GM18519 (cell line): ENCODE measurements around the gene STAC3.
A peak's percentile ranks its signal among the peaks of the same experiment; 100 is the strongest.

Experiments
- ATAC-seq: cut with Tn5 transposase; IDR thresholded peaks from one replicate; pipeline ENCODE4 v1.9.1; 2021; ENCODE audit warnings: mild to moderate bottlenecking, moderate library complexity; ENCODE audit not compliant: unreplicated experiment, low FRiP score

STAC3 gene

DNA sequence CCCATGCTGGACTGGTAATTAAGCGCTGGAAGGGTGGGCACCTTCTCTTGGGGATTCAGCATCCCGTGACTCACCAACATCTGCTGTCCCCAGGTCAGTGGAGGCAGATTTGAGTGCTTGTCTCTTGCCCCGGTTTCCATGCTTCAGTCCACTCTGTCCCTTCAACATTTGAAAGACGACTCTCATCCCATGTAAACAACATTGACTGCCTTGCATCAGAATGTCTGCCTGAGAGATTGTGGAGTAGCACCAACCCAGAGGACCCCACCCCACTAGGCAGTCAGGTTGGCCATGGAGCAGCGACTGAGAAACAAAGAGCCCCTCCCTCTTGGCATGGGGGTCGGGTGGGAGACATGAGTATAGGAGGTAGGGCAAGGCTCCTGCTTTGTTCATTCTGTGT lies 4.9 kb upstream of the STAC3 start:
- ATAC-seq: no peak

DNA sequence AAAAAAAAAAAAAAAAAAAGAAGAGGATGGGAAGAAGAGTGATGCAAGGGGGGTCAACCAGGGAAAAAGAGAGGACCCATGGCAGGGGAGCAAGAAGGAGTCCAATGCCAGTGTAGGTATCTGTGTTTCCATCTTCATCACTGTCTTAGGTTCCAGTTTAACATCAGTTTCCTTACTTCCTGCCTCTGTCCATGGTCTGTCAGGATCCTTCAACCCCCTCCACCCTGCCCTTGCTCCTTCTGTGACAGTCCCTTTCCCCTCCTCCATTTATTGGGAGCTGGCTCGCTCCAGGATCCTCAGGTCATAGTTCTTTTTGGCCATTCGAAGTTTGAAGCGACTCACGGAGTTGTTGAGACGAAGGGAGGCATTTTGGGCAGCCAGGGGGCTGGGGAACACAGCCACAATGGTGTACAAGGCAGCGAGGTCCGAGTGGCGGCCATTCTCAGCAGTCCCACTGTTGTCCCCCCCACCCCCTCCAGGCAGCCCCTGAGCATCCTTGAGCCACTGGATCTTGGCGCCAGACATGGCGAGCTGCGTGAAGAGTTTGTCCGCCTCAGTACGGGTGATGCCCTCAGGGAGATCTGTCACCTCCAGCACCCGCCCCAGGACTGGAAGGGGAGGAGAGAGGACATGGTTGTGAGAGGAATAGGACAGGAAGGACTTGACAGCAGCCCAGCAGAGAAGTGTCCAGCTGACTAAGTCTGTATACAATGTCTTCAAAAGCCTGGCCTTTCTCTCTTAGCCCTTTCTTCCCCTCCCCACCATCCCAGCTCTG lies 3.7 kb upstream of the STAC3 start:
- ATAC-seq: no peak

DNA sequence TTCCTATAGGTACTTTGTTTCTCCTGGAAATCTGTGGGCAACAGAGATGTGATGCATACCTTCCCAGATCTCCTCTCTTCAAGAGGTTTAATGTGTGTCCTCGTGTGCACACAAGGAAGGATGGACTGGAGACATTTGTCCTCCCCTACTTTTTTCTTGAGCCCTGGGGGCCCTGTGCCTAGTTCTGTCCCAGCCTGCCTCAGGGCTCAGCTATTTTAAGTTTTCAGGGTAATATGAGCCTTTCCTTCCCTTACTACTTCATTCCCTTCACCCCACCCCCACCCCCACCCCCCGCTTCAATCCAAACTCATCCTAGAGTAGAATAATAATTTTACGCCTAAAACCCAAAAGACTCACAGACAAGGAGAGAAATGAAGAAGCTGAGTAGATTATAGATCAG lies 446 bp downstream of the STAC3 start:
- ATAC-seq: no peak

DNA sequence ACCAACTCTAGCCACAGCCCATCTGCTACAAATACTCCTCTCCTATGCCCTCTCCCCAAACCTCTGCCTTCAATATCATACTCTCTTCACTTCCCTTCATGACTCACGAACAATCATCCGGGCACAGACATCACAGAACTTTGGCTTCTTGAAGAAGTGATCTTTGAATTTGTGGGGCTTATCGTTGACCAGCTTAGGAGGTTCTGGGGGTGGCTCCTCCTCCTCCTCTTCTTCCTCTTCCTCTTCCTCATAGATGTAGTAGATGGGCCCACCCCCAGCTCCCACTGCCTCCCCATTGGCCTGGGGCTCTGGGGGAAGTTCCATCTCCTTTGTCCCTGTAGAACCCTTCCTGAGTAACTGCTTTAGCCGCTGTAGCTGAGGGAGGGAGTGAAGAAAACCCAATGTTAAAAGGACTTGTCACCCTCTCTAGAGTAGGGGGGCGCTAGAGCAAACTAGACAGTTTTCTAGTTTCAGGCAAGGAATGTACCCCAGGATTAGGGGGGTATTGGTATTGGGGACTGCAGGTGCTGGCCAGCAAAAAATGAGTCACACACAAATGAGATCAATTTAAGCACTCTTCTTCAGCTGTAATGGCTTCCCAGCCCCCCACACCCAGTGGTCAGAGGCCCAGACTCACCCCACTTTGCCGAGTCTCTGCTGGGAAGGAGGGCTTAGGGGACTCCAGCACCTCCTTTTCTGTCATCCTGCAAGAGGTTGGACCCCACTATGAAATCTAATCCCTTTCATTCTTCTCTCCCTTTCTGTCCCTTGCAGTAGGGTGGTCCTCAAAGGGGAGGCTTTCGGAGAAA lies 1.8 kb downstream of the STAC3 start:
- no peak for ATAC-seq

DNA sequence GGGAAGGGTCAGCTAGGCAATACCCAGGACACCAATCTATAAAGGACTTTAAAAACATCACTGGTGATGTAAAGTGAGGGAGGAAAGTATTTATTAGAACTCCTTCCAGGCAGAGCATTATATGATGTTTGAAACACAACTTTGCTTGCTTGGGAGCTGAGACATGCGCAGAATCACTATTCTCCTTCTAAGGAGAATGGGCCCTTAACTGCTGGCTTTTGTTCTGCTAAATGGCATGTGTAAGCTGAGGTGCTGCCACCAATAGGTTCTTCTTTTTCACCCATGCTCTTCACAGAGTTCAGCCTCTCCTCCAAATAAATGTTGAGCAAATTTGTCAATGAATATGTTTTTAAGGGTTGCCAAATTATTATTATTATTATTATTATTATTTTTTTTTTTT lies 3.9 kb downstream of the STAC3 start:
- ATAC-seq: no peak

DNA sequence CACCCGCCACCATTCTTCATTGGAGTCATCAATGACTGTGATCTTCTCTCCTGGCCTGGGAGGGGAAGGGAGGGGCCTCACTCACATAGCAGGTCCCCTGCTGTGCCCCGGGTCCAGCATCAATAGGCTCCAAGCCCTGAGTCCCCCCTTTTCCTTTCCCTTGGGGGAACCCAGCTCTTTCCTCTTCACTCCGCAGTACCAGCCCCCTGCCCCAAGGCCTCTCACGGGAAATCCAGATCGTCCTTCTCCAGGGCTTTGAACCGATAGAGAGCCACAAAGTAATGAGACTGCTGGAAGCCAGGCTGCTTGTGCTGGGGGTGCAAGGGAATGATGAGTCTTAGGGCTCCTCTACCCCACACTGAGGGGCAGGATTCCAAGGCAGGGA lies 6.7 kb downstream of the STAC3 start:
- no peak for ATAC-seq

DNA sequence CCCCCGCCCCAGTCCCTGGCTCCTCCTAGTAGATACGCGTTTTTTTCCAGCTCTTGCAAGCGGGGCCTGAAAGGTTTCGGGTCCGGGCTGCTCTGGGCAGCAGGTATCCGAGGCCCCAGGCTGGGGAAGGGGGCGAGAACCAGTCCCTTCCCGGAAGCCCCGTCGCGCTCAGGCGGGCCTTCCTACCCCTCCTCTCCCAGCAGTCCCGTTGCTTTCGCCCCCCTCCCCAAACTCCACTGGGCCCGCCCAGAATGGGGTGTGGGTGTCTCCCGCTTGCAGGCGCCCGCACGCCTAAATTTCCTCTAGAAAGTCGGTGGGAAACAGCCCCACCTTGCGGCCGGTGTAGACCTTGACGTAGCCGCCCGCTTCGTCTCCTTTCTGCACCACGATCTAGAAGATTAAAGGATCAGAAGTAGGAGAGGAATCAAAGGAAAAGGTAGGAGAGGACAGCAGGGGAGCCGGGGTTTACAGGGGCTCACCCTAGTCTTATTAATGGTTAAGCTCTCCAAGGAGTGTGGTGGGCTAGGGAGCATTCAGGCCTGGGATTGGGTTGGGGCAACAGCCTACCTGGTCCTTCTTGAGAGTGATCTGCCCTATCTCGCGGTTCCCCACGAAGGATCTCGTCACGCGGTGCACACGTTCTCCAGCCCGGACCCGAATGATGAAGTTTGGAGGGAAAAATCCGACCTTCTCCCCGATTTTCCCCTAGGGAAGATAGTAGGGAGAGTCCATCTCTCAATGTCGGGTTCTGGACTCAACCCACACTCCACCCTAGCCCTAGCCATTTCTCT lies 7.3 kb downstream of the STAC3 start:
- no peak for ATAC-seq

DNA sequence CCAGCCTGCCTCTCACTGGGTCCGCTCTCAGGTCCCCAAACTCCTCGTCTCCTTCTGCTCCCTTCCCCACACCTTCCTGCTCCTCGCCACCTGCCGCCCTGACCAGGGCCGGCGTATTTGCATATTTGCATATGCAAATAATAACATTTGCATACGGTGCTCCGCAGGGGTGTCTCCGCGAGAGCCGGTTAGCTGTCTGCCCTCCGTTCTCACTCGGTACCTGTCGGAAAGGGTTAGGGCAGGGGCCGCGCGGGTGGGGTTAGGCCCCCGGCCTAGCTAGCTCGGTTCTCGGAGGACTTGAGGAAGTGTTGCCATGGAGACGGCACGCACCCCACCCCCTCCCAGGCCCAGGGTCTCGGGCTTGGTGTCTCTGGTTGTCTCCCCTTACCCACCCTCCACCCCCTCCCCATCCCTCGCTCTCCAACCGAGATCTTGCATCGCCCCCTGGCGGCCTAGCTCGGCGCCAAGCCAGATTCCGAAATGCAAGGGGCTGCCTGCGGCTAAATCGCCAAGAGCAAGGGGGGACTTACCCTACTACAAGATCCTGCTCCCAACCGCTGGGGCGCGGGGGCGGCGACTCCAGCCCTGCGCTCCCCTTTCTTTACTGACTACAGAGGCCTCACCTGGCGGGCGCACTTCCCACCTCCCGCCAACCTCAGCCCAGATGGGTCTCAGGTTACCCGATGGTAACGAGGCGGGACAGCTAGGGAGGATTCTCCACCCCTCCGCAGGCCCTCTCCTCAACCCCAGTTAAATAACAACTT lies 8.1 kb downstream of the STAC3 start:
- ATAC-seq: peak; percentile 33

DNA sequence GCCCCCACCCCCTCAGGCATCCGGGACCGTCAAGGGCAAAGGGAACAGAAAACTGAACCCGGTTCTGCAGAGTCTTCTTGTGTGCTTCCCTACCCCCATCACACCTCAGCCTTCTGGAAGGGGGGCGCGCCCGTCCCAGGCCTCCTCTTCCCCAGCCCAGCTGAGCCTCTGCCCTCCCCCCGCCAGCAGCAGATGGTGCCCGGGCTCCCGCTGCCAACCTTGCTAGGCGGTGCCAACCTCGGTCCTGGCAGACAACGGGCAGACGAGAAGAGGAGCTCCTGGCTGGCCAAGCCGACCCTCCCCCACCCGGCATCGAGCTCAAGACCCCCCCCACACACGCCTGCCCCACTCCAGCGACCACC lies 8.7 kb downstream of the STAC3 start:
- ATAC-seq: no peak

DNA sequence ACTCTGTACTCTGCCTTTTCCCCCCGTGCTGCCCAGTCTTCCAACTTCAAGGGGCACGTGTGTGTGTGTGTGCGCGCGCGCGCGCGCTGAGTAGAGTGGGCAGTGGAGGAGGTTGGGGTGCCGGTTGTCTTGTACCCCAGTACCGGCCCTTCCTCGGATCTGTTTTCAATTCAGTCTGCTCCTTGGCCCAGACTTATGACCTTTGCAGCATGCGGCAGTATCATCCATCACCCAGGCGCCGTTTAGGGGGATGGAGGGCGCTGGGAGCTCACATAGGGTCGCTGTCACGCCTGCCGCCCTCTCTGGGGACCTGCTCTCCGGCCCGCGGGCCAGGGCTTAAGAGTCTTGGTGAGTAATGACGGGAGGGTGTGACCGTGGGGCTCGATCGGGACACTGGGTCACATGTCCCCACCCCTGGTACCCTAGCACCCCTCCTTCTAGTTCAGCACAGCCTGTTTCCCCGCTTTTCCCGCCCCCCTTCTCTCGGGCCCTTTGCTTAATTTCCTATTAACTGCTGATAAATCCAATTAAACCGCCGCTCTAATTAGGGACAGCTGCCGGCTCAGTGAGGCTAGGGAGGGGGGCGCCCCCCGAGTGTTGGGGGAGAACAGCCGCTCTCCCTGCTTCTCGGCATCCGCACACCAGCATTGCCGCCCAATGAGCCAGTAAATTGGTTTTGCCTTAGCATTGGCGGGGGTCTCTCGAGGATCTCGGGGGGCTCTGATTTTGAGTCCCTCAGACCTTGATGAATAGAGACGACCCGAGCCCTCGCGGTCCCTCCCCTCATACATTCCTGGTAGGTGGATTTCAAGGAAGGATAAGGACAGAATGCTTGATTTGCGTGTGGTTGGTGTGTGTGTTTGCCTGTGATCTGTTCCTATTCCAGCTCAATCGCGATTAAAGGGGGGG lies 9.3 kb downstream of the STAC3 start:
- ATAC-seq: no peak

DNA sequence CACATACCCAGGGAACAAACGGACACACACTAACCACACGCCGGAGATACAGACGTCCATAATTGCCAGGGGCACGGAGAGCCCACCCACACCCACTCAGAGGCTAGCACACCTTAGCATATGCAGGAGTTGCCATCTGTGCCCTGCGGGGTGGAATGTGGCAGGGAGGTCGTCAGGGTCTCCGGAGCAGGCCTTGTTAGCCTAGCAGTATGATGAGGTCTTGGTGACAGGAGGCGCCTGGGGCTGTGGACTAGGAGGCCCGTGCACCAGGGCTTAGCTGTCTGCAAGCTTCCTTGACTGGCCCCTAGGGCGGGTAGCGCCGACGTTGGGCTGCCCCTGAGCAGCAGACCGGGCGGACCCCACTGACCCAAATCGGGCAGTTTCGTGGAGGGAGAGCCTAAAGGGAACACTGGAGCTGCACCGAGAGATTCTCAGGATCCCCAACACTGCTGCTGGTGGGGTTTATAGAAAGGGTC lies 10.0 kb downstream of the STAC3 start:
- ATAC-seq: no peak

DNA sequence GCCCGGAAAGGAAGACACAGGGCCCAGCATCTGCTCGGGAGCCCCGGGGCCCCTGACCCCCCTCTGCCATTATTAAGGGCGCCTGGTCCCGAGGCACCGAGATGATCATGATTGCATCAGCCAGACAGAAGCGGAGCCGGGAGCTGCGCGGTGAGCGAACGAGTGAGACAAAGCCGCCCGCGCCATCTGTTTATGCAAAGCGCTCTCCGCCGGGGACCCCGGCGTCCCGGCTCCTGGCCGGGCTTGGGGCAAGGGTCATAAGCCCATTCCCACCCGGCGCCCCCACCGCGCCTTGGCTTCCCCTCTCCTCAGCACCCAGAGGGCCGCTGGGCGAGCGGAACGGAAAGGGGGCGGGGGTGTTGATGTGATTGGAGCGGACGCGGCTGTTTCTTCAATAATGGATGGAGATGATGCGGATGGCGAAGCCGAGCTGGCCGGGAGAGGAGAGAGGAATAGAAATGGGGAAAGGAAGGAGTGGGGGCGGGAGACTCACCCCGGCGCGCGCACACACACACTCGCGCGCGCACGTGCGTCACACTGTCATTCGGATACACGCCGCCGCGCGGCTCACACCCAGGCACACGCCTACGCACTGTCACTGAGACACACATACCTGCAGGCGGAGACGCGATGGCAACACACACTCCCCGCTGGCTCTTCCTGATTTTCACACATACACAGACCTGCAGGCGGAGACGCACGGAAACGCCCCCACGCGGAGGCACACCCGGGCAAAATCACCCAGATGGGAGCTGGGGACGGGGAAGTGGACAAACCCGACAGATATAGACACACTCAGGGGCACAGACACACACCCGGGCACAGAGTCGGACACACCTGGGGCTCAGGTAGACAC lies 10.7 kb downstream of the STAC3 start:
- ATAC-seq: no peak

DNA sequence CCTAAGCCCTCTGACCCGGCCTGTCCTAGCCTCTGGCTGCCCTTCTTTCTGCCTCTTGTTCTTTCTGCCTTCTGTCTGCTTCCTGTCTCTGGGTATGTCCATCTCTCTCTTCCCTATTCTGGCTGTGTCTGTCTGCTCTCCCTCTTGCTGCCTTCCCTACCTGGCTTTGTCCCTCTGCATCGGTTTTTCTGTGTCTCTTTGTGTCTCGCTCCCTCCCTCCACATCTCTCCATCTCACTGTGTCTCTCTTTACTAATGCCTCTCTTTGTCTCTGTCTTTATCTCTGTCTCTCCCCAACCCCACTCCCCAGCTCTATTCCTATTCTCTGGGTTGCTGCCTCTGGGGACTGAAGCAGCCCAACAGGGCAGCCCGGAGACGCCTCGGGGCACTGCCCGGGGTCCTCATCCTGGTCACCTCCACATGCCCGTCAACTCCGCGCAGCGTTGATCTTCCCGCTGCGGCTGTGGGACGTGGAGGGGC lies 11.4 kb downstream of the STAC3 start:
- no peak for ATAC-seq

DNA sequence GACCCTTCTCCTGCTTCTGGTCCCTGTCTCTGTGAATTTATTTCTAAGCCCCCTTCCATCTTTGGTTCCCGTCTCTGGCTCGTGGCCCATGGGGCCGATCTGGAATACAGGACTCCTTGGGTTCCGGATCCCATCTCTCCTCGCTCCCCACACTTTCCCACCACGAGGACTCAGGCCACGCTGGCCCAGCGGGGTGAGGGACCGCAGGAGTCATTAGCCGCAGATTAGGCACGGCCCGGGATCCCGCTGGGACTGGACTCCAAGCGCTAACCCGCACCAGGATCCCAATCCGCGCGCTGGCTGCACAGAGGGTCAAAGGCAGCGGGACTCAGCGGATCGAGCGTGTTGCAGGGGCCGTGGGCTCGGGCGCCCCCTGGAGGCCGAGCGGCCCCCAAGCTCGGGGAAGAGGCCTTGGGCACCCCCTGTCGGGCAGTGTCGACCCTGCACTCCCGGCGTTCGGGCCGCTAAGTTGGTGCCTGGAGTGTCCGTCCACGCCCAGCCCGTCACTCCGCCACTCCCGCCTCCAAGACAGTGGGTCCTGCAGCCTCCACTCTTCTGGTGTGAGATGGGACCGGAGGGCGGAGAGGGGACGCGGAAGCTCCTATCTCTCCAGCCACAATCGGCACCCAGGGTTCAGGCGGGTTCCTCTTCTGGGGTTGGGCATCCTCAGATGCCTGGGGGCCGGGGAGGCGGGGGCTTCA lies 12.0 kb downstream of the STAC3 start:
- ATAC-seq: peak; percentile 47

DNA sequence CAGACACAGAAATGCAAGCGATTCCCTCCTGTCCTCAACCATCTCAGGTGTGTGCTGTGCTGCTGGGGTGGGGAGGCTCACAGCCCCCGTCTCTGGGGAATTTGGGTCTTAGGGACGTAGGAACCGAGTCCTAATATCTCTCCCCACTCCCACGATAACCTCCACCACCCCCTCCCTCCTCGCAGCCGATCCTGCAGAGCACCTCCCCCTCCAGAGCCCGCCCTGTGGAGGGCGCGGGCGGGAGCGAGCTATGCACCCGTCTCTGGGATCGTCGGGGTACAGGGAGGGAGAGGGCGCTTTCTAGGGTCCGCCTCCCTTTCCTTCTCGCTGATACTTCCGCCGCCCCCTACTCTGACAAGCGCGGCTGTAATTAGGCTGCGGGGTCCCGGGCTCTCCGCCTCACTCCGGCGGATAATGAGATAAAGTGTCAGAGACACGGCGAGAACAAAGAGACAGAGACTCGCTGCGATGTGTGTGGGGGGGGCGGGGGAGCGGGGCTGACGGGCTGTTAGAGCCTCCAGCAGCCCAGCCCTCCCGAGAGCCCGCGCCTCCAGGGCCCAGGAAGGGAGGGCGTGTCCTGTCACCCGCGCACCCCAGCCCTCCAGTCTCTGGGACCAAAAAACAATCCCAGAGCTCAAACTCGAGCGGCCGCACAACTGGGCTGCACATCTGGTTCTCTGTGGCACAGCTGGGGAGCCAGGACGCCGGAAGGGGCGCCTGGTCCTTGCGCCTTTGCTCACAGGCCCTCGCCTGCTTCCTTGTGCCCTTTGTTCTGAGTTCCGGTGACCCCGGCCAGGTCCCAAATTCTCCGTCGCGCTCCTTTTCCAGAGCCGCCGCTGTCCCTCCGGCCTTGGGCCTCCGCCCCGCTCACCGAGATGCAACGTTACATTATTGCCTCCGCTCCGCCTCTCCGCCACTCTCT lies 12.8 kb downstream of the STAC3 start:
- ATAC-seq: no peak

DNA sequence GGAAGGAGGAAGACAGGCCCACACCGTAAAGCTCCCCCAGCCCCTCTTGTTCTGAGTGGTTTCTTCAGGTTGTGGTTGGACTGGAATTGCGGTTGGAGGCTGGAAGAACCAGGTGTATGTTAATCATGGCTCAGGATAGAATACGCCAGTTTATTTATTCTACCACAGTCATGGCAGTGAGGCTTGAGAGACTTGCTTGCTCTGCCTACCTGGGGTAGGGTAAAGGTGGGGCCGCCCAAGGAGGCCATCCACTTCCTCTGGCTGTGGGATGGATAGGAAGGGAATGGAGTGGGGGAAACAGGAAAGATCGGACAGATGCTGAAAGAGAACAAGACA lies 13.4 kb downstream of the STAC3 start:
- no peak for ATAC-seq
